Left lung (tissue), 10 donors: ENCODE measurements around the gene NHERF2. TPM values are rescaled to one million over a fixed set of nuclear protein-coding genes. Genes with fewer than 3 reads are reported as not detected.

Experiments
- ATAC-seq: fragments of 200-7000 bp; cut with Tn5 transposase; one replicate; pipeline ENCODE4 v1.9.1; 2020; ENCODE audit warnings: moderate library complexity
- DNase-seq, 4 donors: peaks; one replicate each; pipeline ENCODE4 v3.0.0-alpha.2; 2013 to 2020
- H3K27ac ChIP-seq, 2 donors: fragments of 200-600 bp; sonication (generic) in 1 of 2; one replicate each; pipeline versions ENCODE4 v1.5.0 to v1.8.0; 2020 to 2021
- H3K27me3 ChIP-seq, 2 donors: fragments of 200-600 bp; sonication (generic) in 1 of 2; one replicate each; pipeline versions ENCODE4 v1.5.0 to v1.8.0; 2020 to 2021
- H3K36me3 ChIP-seq, 2 donors: fragments of 200-600 bp; sonication (generic) in 1 of 2; one replicate each; pipeline versions ENCODE4 v1.5.0 to v1.8.0; 2020 to 2021
- H3K4me1 ChIP-seq, 2 donors: fragments of 200-600 bp; one replicate each; pipeline ENCODE4 v1.8.0; 2021
- H3K4me3 ChIP-seq, 2 donors: fragments of 200-600 bp; sonication (generic) in 1 of 2; one replicate each; pipeline versions ENCODE4 v1.5.0 to v1.8.0; 2020 to 2021; ENCODE audit warnings: mild to moderate bottlenecking in 1 of 2
- H3K9me3 ChIP-seq, 2 donors: fragments of 200-600 bp; sonication (generic) in 1 of 2; one replicate each; pipeline versions ENCODE4 v1.5.0 to v1.8.0; 2020 to 2021
- CTCF ChIP-seq, 2 donors: fragments of 200-600 bp; sonication (generic) in 1 of 2; IDR thresholded peaks; one replicate each; pipeline versions ENCODE4 v1.5.0 to v1.8.0; 2021; ENCODE audit warnings: antibody characterized with exemption in 2 of 2
- intact Hi-C, 2 donors: fragments of 100-400 bp; cut with DNase I; formaldehyde crosslinking; loops; one replicate each; pipeline versions ENCODE4 v1.11.2 to v1.14.2; 2022
- polyA plus RNA-seq, 6 donors: library from polyadenylated mRNA; unstranded; fragments of 120-200 nt; gene quantifications; one replicate each; pipeline ENCODE4 v1.2.1, GENCODE V29; 2013; ENCODE audit not compliant: insufficient read length in 6 of 6
- total RNA-seq, 2 donors: library from RNA; stranded (reverse); fragmentation: NEBNext Ultra II Directional; extraction: Animal tissue kit (Norgen Biotek cat#: 25700); gene quantifications; one replicate each; pipeline ENCODE4 v1.2.1, GENCODE V29; 2021
- donor health status: DM: no; HTN: yes; CAD: no.
- donor health status: DM: no; HTN: no; CAD: no.

The NHERF2 gene
- total and polyA plus RNA-seq, 8 donors = 68.1 to 349 (median 109) TPM

- Histone ChIP-seq H3K4me3 (no peak overlapping the region), H3K27me3 (no peaks in the 10 kb centered on the region), H3K27ac (no peak overlapping the region), H3K4me1 (peaks cover 0 to 10% of the 10 kb centered on the region in 2 donors), H3K9me3 (no peaks in the 10 kb centered on the region), H3K36me3 (peaks cover 0 to 99% of the 10 kb centered on the region in 2 donors)
- ATAC-seq = no peak
- intact Hi-C loops = no loop called here
- no peak for TF ChIP-seq CTCF (IDR thresholded peaks at IDR 0.05)
- DNase-seq = no peak
These were observed 52.0 kb downstream of the NHERF2 start for GRCh38 chr16:2078691-2079090.

GRCh38 chr16:2079311-2079800 lies 52.7 kb downstream of the NHERF2 start:
- Histone ChIP-seq H3K27me3 (no peaks in the 10 kb centered on the region), H3K4me3 (no peak overlapping the region), H3K27ac (no peak overlapping the region), H3K4me1 (peaks cover 0 to 10% of the 10 kb centered on the region in 2 donors), H3K36me3 (peaks cover 0 to 99% of the 10 kb centered on the region in 2 donors), H3K9me3 (no peaks in the 10 kb centered on the region)
- DNase-seq (no peak), ATAC-seq (no peak)
- TF ChIP-seq CTCF (IDR thresholded peaks at IDR 0.05) = no peak
- intact Hi-C loops = no loop called here

- intact Hi-C loops = no loop called here
- ATAC-seq (no peak), DNase-seq (no peak)
- Histone ChIP-seq H3K27me3 (no peaks in the 10 kb centered on the region), H3K4me3 (no peak overlapping the region), H3K36me3 (peaks cover 0 to 99% of the 10 kb centered on the region in 2 donors), H3K9me3 (no peaks in the 10 kb centered on the region), H3K4me1 (peaks cover 0 to 10% of the 10 kb centered on the region in 2 donors), H3K27ac (no peak overlapping the region)
- TF ChIP-seq CTCF (IDR thresholded peaks at IDR 0.05) = no peak
These were observed 53.3 kb downstream of the NHERF2 start for GRCh38 chr16:2079991-2080390.

GRCh38 chr16:2081201-2082084 lies 54.7 kb downstream of the NHERF2 start:
- Histone ChIP-seq H3K36me3 (peaks cover 0 to 99% of the 10 kb centered on the region in 2 donors), H3K27me3 (no peaks in the 10 kb centered on the region), H3K9me3 (no peaks in the 10 kb centered on the region), H3K27ac (no peak overlapping the region), H3K4me1 (peaks cover 0 to 10% of the 10 kb centered on the region in 2 donors), H3K4me3 (no peak overlapping the region)
- ATAC-seq = peak; percentile 3
- intact Hi-C loops = no loop called here
- no peak for TF ChIP-seq CTCF (IDR thresholded peaks at IDR 0.05)
- DNase-seq = no peak

GRCh38 chr16:2082171-2082982 lies 55.7 kb downstream of the NHERF2 start:
- Histone ChIP-seq H3K4me3 (no peak overlapping the region), H3K27me3 (no peaks in the 10 kb centered on the region), H3K4me1 (peaks cover 0 to 10% of the 10 kb centered on the region in 2 donors), H3K36me3 (peaks cover 0 to 99% of the 10 kb centered on the region in 2 donors), H3K27ac (no peak overlapping the region), H3K9me3 (no peaks in the 10 kb centered on the region)
- intact Hi-C loops = no loop called here
- TF ChIP-seq CTCF (IDR thresholded peaks at IDR 0.05) = no peak
- DNase-seq (peak in 2 of 4 donors; percentile 77 to 81), ATAC-seq (peak; percentile 5)
